KMS-11 (cell line): ENCODE measurements around the gene CDH5.

Experiments used
- H2AFZ ChIP-seq: fragments of 200-600 bp; sonication (generic); 2 replicates; pipeline ENCODE4 v1.6.1; 2016; ENCODE audit warnings: antibody characterized with exemption, mixed run types, low read depth
- H3K27ac ChIP-seq: fragments of 200-600 bp; sonication (generic); 2 replicates; pipeline ENCODE4 v1.6.1; 2016; ENCODE audit warnings: mild to moderate bottlenecking, mixed run types
- H3K27me3 ChIP-seq: fragments of 200-600 bp; sonication (generic); 2 replicates; pipeline ENCODE4 v1.6.1; 2017; ENCODE audit warnings: mild to moderate bottlenecking, low read depth, mixed run types, moderate library complexity; ENCODE audit not compliant: insufficient read depth
- H3K36me3 ChIP-seq: fragments of 200-600 bp; sonication (generic); 2 replicates; pipeline ENCODE4 v1.6.1; 2017; ENCODE audit warnings: mild to moderate bottlenecking, mixed run types; ENCODE audit not compliant: insufficient read depth
- H3K4me1 ChIP-seq: fragments of 200-600 bp; sonication (generic); 2 replicates; pipeline ENCODE4 v1.6.1; 2016; ENCODE audit warnings: mild to moderate bottlenecking, low read depth, mixed run types; ENCODE audit not compliant: poor library complexity, severe bottlenecking
- H3K4me2 ChIP-seq: fragments of 200-600 bp; sonication (generic); 2 replicates; pipeline ENCODE4 v1.7.0; 2016; ENCODE audit warnings: mild to moderate bottlenecking, mixed run types
- H3K4me3 ChIP-seq: fragments of 200-600 bp; sonication (generic); IDR thresholded peaks from 2 replicates; pipeline ENCODE4 v1.6.1; 2017; ENCODE audit warnings: low read depth, low read length, mixed read lengths; ENCODE audit not compliant: insufficient read depth
- H3K79me2 ChIP-seq: fragments of 200-600 bp; sonication (generic); 2 replicates; pipeline ENCODE4 v1.6.1; 2016; ENCODE audit warnings: low read depth, mixed run types; ENCODE audit not compliant: insufficient read depth
- H3K9ac ChIP-seq: fragments of 200-600 bp; sonication (generic); 2 replicates; pipeline ENCODE4 v1.6.1; 2016; ENCODE audit warnings: mild to moderate bottlenecking, mixed run types
- H4K20me1 ChIP-seq: fragments of 200-600 bp; sonication (generic); 2 replicates; pipeline ENCODE4 v1.6.1; 2016; ENCODE audit warnings: mild to moderate bottlenecking, mixed run types; ENCODE audit not compliant: insufficient read depth
- TF ChIP-seq, protein P1 (sequence below): fragments of 200-600 bp; sonication (generic); conservative IDR thresholded peaks from 2 replicates; pipeline ENCODE4 v1.6.1; 2017; ENCODE audit warnings: low read depth, mild to moderate bottlenecking, antibody characterized with exemption, low read length, moderate library complexity, mixed read lengths

CDH5 gene

GRCh38 chr16:66439051-66439730 is 72.7 kb downstream of the CDH5 start:
- no peaks in the 10 kb centered on the region for H4K20me1 ChIP-seq
- no peak overlapping the region for H3K27ac ChIP-seq
- H3K36me3 ChIP-seq: no peaks in the 10 kb centered on the region
- TF ChIP-seq, protein P1, sequence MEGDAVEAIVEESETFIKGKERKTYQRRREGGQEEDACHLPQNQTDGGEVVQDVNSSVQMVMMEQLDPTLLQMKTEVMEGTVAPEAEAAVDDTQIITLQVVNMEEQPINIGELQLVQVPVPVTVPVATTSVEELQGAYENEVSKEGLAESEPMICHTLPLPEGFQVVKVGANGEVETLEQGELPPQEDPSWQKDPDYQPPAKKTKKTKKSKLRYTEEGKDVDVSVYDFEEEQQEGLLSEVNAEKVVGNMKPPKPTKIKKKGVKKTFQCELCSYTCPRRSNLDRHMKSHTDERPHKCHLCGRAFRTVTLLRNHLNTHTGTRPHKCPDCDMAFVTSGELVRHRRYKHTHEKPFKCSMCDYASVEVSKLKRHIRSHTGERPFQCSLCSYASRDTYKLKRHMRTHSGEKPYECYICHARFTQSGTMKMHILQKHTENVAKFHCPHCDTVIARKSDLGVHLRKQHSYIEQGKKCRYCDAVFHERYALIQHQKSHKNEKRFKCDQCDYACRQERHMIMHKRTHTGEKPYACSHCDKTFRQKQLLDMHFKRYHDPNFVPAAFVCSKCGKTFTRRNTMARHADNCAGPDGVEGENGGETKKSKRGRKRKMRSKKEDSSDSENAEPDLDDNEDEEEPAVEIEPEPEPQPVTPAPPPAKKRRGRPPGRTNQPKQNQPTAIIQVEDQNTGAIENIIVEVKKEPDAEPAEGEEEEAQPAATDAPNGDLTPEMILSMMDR: no peak
- no peak overlapping the region for H2AFZ ChIP-seq
- no peak overlapping the region for H3K4me2 ChIP-seq
- no peaks in the 10 kb centered on the region for H3K79me2 ChIP-seq
- no peak overlapping the region for H3K4me3 ChIP-seq
- H3K27me3 ChIP-seq: no peaks in the 10 kb centered on the region
- H3K4me1 ChIP-seq: no peaks in the 10 kb centered on the region
- no peak overlapping the region for H3K9ac ChIP-seq

DNA sequence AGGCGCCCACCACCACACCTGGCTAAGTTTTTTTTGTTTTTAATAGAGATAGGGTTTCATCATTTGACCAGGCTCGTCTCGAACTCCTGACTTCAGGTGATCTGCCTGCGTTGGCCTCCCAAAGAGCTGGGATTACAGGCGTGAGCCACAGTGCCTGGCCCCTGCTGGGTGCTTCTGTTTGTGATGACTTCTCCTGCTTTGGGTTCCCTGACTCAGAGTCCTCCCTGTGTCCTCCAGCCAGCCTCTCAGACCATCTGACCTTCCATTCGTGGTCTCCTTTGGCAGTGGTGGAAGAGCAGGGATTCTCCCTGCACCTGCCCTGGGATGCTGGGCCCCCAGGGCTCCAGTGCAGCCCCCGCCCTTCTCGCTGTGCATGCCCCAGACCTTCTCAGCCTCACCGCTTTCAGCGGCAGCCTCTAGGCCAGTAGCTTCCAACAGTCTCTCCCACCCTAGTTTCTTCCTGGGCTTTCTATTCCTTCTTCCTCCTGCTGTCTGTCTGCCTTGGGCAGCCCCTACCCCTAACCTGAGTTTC is 73.8 kb downstream of the CDH5 start:
- H3K27ac ChIP-seq: no peak overlapping the region

GRCh38 chr16:66440970-66441369 is 74.5 kb downstream of the CDH5 start:
- H3K36me3 ChIP-seq: no peaks in the 10 kb centered on the region
- H4K20me1 ChIP-seq: no peaks in the 10 kb centered on the region
- TF ChIP-seq, protein P1: no peak
- no peaks in the 10 kb centered on the region for H3K27me3 ChIP-seq
- no peak overlapping the region for H3K27ac ChIP-seq
- H2AFZ ChIP-seq: no peak overlapping the region
- H3K79me2 ChIP-seq: no peaks in the 10 kb centered on the region
- no peaks in the 10 kb centered on the region for H3K4me1 ChIP-seq
- H3K4me2 ChIP-seq: no peak overlapping the region
- H3K9ac ChIP-seq: no peak overlapping the region
- no peak overlapping the region for H3K4me3 ChIP-seq

More for the DNA sequence above, 73.8 kb downstream of the CDH5 start:
- no peaks in the 10 kb centered on the region for H3K4me1 ChIP-seq
- no peaks in the 10 kb centered on the region for H4K20me1 ChIP-seq
- H3K79me2 ChIP-seq: no peaks in the 10 kb centered on the region
- no peak overlapping the region for H3K9ac ChIP-seq
- TF ChIP-seq, protein P1: no peak
- H3K27me3 ChIP-seq: no peaks in the 10 kb centered on the region
- no peak overlapping the region for H3K4me3 ChIP-seq
- H2AFZ ChIP-seq: no peak overlapping the region
- H3K4me2 ChIP-seq: no peak overlapping the region
- no peaks in the 10 kb centered on the region for H3K36me3 ChIP-seq

- Histone ChIP-seq H3K36me3 (no peaks in the 10 kb centered on the region), H3K79me2 (no peaks in the 10 kb centered on the region), H3K4me2 (no peak overlapping the region), H3K4me3 (no peak overlapping the region), H3K27ac (no peak overlapping the region), H2AFZ (no peak overlapping the region), H3K9ac (no peak overlapping the region), H3K27me3 (no peaks in the 10 kb centered on the region), H4K20me1 (no peaks in the 10 kb centered on the region), H3K4me1 (no peaks in the 10 kb centered on the region)
- TF ChIP-seq, protein P1: no peak
Observed at GRCh38 chr16:66441586-66442375, 75.3 kb downstream of the CDH5 start.
